Lung microvascular endothelial cell (primary cell): ENCODE results near the gene DNAJC25. TPM values are rescaled to one million over a fixed set of nuclear protein-coding genes. Genes with fewer than 3 reads are reported as not detected.

ENCODE experiments used
- DNase-seq, 2 donors: peaks; one replicate each; pipeline versions ENCODE4 v3.0.0 to v3.0.0-alpha.2; 2010; ENCODE audit warnings: low read depth in 2 of 2
- total RNA-seq: library from RNA; depleted of rRNA; stranded (reverse); fragments of >200 nt; gene quantifications from 2 replicates; pipeline ENCODE4 v1.2.1, GENCODE V29; 2014

The DNAJC25 gene
- total RNA-seq, 1 donor from 2014 or later, result 3.6 TPM

DNA sequence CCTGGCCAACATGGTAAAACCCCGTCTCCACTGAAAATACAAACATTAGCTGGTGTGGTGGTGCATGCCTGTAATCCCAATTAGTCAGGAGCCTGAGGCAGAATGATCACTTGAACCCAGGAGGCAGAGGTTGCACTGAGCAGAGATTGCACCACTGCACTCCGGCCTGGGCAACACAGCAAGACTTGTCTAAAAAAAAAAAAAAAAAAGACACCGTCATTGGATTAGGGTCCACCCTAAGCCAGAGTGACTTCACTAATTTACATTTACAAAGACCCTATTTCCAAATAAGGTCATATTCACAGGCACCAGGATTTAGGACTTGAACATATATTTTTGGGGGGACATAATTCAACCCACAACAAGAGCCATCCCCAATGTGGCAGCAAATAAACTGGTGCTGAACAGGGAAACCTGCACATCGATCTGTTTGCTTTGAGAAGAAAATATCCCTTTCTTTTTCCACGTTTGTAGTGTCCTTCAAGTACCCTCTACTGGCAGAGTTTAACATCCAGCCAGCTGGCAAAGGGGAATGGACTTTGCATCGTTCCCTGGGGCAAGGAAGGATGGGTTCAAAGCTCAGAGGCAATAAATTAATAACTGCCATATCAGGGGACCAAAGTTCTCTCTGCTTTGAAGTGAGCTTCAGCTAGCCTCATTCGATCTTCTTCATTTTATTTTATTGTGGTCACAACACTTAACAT lies 3.7 kb upstream of the DNAJC25 start:
- DNase-seq, result no peak

DNA sequence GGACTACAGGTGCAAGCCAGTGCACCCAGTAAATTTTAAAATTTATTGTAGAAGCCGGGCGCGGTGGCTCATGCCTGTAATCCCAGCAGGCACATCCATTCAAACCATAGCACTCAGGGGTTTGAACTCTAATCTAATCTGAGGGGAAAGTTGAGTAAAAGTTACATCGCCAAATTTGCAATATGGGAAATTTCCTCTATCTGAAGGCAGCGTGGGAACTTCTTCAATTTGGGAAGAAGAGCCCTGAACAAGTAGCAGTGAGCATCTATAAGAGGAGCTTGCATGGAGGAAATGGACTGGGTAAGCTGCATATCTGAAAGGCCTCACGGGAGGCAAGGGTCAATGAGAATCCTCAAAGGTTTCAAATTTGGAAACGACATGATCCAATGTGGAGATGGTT lies 2.7 kb upstream of the DNAJC25 start:
- DNase-seq, result no peak

DNA sequence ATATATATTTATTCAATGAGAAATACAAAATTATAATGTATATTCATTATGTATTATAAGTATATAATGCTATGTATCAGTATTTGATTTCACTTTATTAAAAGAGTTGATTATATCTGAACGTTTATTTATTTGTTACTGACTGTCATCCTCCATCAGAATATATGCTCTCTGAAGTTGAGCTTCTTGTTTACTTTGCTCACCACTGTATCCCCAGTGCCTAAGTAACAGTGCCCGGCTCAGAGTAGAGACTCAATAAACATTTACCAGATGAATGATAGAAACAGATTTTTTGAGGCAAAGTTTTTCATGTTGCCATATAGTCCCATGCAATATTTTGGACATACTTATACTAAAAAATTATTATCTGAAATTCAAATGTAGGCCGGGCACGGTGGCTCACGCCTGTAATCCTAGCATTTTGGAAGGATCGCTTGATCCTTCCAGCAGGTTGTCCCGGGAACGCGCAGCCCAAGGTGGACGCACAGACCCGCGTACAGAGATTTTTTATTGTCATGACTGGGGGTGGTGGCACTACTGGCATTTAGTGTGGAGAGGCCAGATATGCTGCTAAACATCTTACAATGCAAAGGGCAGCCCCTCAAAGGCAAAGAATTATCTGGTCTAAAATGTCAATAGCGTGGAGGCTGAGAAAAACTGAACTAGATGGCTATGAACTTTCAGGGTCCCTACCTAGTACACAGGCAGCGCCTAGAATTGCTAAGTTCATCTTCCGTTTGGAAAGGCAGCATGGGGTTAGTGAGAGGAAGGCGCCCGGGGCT lies 761 bp upstream of the DNAJC25 start:
- DNase-seq, result no peak

DNA sequence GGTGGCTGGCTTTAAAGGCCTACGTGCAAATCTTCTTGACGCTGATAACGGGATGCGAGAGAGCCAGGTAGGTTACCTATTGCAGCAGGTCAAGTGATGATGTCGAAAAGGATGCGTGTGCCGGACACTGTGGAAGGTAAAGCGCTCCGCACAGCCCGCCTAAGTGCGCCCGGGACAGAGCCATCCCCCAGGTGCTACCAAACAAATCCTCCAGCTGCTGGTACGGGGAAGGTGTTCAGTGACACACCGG lies 245 bp upstream of the DNAJC25 start:
- no peak for DNase-seq

DNA sequence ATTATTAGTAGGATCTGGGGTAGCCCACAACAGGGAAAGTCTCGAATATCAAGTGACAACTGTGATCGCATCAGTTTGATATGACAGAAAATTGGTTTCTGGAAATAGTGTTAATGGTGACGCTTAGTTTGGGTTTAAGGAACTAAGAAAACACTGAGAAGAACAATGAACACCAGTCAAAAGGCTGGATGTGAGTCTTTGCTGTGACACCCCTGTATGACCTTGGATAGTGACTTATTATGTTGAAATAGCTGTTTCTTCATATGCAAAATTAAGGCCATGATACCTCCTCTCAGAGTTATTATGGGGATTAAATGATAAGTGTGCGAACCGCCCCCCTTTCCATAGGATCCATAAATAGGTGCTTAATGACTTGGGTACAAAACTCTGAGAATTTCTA lies 926 bp downstream of the DNAJC25 start:
- peak in 1 of 2 donors; percentile 8 for DNase-seq

DNA sequence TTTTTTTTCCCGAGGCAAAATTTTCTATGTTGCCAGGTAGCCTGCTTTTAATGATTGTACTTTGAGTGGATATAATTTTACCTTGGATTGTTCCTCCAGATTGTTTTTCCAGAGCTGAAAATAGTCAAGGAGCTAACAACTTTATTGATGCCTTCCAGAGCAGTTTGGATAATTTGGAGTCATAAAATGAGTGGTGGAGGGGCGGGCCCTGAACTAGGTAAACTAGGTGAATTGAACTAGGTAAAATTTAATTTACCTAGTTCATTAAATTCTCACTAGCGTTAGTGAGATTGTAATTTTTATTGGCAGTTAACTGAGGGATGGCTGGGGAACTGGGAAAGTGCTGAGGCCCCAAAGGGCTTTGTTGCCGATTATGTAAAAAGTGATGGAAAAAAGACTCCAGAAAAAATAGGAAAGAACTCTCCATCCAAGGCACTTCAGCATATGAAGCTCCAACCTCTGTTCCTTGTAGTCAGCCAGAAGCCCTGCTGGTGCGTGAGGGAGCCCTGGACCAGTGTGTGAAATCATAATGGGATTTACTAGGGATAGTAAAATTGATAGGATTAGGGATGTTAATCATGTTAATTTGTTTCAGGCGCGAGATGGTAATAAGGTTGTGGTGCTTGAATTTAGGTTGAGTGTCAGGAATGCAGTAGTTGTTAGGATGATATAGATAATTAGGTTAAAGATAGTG lies 1.7 kb downstream of the DNAJC25 start:
- DNase-seq, result no peak

DNA sequence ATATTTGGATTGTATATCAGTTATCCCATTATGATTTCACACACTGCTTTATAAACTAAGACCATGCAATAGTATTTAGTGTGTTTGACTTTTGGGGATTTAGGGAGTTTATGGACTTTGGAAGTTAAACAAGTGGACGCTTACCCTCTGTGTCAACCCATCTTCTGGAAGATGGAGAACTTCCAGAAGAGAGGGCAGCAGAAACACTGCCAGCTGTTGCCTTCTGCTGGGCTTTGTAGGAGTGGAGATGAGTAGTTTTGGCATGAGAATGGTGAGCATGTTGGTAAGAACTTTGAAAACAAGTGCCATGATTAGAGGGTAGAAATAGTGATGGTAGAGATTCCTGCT lies 2.2 kb downstream of the DNAJC25 start:
- DNase-seq, result no peak

DNA sequence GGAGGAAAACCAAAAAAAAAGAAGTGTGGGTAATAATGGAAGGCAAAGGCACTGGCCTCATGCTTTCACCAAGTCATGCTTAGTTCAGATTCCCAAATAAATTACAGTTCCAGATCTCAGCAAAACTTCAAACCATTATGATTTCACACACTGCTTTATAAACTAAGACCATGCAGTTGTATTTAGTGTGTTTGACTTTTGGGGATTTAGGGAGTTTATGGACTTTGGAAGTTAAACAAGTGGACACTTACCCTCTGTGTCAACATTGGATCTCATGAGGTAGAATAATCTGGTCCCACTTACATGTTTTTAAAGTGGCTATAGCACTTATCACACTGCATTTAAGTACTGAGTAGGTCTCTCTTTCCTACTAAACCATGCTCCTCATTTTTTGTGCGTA lies 3.7 kb downstream of the DNAJC25 start:
- no peak for DNase-seq

DNA sequence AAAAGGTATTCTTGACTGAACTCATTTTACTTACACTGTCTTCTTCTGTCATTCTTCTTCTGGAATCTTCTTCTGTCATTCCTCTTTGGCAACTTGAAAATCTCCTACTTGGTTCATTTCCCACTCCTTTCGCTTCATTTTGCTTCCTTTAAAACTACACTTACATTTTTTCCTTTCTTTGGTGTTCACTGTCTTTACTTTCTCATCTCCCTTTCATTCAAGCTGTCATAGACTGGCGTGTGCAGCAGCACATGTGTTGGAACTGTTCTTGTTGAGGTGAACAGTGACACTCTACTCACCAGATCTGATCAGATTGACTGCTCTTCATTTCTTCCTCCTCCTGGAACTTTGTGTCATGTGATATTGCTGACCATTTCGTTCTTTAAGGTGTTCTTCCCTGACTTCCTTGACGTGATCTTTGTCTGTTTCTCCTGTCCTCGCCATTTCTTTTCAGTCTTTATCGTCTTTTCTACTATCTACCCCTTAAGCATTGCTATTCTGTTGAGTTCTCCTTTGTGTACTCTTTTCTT lies 6.4 kb downstream of the DNAJC25 start:
- DNase-seq, result no peak

DNA sequence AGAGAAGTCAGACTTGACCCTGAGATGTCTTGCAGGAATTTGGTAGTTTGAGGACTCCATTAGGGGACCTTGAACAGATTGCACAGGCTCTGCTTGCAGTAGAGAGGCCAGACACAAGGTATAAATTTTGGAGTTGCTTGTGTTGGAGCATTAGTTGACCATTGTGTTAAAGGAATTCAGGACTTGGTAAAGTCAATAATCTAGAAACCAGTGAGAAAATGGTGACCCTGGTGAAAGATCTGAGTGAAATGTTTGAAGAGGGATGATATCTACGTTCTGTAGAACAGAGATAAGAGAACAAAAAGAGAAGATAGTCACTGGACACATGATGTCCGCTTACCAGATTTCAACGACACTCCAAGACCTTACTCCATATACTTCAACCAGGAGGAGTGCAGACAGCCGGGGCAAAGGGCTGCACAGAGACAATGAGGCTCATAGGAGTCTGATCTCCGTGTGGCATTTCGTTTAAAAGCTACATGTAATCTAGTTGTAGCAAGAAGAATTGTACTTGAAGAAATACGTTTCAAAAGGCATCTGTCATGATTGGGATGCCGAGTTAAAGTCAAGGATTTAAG lies 13.2 kb downstream of the DNAJC25 start:
- DNase-seq, result no peak

DNA sequence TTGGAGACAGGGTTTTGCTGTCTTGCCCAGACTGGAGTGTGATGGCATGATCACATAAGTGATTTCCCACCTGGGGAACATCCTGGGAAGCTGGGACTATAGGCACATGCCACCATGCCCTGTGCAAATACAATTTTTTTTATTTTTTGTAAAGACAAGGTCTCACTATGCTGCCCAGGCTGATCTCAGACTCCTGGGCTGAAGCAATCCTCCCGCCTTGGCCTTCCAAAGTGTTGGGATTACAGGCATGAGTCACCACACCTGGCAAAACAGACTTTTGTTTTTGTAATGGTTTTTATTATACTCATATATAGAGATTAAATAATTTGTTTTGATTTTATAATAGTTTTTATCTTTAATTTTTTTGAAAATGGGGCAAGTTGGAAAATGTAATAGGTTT lies 14.7 kb downstream of the DNAJC25 start:
- DNase-seq, result peak; percentile 4 to 9

DNA sequence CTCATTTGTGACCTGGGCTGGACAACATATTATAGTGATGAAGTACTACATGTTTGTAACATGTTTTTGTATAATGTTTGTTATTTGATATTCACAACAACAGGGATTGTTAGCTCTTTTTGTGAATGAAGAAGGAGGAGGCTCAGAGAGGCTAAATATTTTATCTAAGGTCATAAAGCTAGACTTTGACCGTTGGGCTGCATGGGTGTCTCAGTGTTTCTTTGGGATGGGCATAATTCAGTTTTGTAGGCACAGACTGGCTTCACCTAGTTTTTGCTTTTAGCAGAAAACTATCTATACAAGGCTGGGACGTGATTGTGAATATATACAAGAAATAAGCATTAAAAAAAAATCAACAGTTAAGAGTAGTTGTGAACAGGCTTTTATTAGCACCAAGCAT lies 15.3 kb downstream of the DNAJC25 start:
- DNase-seq, result no peak

DNA sequence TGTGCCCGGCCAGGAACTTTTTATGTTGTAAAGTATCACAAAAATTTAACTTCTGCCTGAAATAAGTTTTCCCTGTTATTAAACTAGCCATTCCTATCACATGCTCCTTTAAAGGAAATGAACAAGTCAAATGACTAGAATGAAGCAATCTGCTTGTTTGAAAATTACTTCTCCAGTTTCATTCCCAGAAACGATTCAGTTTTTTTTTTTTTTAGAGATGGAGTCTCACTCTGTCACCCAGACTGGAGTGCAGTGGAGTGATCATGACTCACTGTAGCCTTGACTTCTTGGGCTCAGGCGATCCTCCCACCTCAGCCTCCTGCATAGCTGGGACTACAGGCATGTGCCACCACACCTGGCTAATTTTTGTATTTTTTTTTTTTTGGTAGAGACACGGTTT lies 16.9 kb downstream of the DNAJC25 start:
- DNase-seq, result no peak

DNA sequence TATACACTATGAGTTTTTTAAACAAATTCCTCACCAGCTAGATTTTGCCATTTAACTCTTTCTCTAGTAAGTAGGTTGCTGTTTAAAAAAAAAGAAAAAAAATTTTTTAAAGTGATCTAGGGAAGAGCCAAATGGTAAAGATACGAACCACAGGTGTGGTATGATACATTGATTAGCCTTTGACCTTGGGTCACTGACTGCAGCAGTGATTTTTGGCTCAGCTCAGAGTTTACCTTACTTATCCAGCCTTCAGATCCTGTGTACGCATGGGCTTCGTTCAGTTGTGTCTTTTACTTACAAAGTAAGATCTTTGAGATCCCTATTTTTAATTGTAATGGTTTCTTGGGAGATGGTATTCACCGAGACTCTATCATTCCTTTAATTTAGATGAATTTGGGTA lies 17.9 kb downstream of the DNAJC25 start:
- DNase-seq, result no peak

DNA sequence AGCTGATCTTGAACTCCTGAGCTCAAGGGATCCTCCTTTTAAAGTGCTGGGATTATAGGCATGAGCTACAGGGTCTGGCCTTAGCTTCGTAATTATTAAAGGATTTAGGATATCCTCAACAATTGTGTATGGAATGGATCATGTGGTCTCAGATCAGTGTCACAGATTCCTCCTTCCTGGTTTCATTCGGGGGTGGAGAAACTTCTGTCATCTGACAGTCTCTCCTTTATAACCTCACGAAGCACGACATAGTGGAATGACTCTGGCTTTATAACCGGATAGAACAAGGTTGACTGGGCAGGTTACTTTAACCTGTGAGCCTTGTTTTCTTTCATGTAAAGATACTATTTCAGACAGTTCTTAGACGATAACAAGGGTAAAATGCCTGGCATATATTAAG lies 25.9 kb downstream of the DNAJC25 start:
- DNase-seq, result no peak

DNA sequence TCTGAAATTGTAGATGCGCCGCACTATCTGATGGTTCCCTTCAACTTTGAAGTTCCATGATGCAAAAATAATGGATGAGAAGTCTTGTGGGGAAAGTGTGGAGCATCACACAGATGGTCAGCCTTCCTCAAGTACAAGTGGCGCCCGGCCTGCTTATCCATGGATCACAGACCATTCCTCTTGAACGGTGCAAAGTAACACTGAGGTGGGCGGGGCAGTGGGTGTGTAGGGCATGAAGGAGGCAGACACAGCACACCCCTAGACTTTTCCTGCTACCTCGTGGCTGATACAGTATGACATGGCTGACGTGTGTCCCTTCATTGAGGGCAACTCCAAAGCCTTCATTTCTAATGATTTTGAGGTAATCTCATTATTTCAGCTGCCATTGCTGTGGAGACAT lies 27.8 kb downstream of the DNAJC25 start:
- DNase-seq, result no peak

DNA sequence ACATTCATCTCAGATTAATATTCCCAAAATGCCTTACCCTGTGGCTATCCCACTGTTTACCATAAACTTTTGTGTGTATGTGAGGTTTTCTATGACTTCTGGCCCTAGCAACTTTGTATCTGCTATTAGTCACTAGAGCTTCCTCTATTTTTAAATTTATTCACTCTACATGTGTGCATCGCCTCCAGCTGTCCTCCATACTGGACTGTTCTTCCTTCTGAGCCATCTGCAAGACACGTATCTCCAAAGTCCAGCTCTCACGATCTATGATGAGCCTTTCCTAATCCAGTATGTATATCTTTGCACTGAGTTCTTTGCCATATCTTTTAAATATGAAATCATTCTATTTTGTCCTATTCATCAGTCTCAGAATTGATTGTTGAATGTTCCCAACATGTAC lies 28.6 kb downstream of the DNAJC25 start:
- no peak for DNase-seq

DNA sequence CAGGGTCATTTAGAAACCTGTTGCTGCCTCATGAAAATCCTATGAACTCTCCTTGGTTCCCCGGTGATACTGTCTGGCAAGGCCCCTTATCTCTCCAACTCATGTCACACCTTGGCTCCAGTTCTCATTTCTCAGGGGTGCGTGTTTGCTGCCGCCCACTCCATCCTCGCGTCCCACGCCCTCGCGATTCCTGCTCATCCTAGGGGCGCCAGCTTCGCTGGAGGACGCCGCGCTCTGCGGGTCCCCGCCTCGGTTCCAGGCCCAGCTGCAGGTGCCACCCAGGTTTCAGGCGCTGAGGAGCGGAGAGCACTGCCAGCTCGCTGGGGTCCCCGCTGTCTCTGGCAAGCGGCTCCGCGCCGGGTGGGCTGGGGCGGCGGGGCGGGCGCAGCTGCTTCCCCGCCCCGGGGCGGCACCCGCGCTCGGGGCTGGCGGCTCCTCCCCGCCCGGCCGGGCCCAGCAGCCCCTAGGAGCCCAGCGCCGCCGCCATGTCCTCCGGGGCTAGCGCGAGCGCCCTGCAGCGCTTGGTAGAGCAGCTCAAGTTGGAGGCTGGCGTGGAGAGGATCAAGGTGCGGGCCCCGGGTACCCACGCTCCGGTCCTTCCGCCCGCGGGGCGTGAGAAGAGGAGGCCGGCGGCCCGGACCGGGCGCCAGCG lies 30.1 kb downstream of the DNAJC25 start, which contains the start of gene GNG10:
GNG10 (plus strand) TSS at position 456 of the 652 bp plus-strand sequence; CDS start at position 486, 30 bp downstream.
- peak; percentile 61 to 64 for DNase-seq

DNA sequence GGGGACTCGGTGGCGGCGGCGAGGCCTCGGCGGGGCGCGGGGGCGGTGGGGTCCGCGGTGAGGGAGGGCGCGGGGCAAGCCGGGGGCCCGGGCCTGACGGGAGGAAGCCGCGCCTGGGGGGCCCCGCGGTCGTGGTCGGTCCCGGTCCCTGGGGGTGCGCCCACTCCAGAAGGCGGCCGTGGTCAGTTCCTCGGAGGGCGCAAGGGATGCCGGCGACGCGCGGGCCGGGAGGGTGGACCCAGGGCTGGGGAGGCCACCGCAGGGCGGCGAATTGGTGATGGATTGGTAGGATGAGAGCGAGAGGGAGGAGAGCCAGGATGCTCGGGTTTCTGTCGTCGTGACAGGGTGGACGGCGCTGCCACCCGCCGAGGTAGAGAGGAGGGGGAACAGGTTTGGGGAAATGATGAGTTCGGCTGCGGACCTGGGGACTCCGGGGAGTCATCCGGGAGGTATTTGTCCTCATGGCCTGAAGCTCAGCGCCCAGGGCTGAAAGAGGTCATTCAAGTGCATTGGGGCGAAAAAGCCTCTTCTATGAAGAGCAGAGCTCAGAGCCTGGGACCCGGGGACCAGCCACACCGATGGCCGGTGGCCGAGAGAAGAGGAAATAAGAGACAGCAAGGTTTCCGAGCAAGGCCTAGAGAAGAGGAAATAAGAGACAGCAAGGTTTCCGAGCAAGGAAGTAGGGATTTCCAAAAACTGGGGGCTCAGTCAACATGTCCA lies 30.8 kb downstream of the DNAJC25 start:
- peak; percentile 36 to 50 for DNase-seq

DNA sequence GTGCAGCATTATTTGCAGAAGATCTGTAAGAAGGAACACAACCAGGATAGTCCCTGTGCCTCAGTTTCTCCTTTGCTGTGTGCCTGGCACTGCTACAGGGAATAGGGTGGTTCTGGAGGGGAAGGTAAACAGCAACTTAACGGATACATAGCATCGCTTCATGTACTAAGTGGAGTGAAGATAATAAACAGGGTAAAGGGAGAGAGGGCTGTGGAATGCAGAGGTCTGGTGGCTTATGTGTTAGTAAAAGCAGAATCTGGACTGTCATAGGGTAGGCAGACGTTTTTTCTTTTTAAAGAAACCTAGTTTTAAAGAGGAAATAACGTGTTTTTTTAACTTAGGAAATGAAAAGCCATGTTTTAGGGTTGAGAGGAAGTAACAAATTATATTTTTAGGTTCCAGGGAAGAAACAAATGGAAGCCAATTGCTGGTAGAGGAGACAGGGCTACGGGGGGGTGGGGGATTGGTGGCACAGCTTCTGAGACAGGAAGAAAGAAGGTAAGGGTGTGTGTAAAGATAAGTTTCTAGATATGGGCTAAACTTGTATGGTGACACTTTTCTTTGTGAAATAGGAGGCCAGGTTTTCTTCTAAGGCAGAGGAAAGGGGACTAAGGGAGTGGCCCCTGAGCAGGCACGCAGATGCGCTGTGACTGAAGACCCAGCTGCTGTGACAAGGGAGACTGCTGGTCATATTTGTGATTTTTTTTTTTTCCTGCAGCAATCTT lies 31.6 kb downstream of the DNAJC25 start:
- peak; percentile 4 to 11 for DNase-seq
